WTC11 (cell line): Measurements from ENCODE around the gene ZMIZ1.

Source experiments
- CREB1 ChIP-seq: sonication (generic); formaldehyde crosslinking; IDR thresholded peaks from 2 replicates; pipeline ENCODE4 v1.8.0; 2023; ENCODE audit warnings: mild to moderate bottlenecking, missing genetic modification reagents
- ESRRA ChIP-seq: sonication (generic); formaldehyde crosslinking; IDR thresholded peaks from 2 replicates; pipeline ENCODE4 v1.8.1; 2022; ENCODE audit warnings: mild to moderate bottlenecking, missing genetic modification reagents, borderline replicate concordance
- NFYB ChIP-seq: sonication (generic); formaldehyde crosslinking; conservative IDR thresholded peaks from 2 replicates; pipeline ENCODE4 v1.8.0; 2022; ENCODE audit warnings: low read depth, missing genetic modification reagents
- ZNF121 ChIP-seq: sonication (generic); formaldehyde crosslinking; IDR thresholded peaks from 2 replicates; pipeline ENCODE4 v1.8.0; 2023; ENCODE audit warnings: missing genetic modification reagents
- ZNF263 ChIP-seq: sonication (generic); formaldehyde crosslinking; IDR thresholded peaks from 2 replicates; pipeline ENCODE4 v1.8.1; 2022; ENCODE audit warnings: low read depth, mild to moderate bottlenecking, moderate library complexity, missing genetic modification reagents
- ZNF317 ChIP-seq: sonication (generic); formaldehyde crosslinking; IDR thresholded peaks from 2 replicates; pipeline ENCODE4 v1.8.1; 2023; ENCODE audit warnings: low read depth, mild to moderate bottlenecking, moderate library complexity, missing genetic modification reagents, borderline replicate concordance
- ZSCAN18 ChIP-seq: fragments of 250-450 bp; sonication (Bioruptor Pico); IDR thresholded peaks from 2 replicates; pipeline ENCODE4 v2.1.2; 2022; ENCODE audit warnings: mild to moderate bottlenecking, moderate library complexity
- TF ChIP-seq, protein P1 (sequence below): fragments of 200-600 bp; IDR thresholded peaks from 2 replicates; pipeline ENCODE4 v1.8.0; 2022; ENCODE audit warnings: antibody characterized with exemption
- TF ChIP-seq, protein P2 (sequence below): sonication (generic); formaldehyde crosslinking; IDR thresholded peaks from 2 replicates; pipeline ENCODE4 v1.8.0; 2022; ENCODE audit warnings: mild to moderate bottlenecking, missing genetic modification reagents

DNA sequence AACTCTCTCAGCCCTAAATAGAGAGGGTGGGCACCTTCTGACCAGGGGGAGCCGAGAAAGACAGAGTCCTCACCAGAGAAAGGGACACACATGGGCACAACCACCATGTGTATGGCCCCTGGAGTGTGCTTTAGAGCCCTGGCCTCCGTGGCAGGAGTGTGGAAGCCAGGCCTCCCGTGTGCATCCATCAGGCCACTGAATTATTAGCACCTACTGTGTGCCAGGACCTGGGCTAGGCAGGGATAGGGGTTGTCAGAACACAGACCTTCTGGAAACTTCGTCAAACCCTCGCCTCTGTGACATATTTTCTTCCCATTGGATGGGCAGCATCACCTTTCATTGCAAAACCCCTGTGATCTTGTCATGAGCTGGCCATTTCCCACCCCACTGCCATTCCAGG is 78.5 kb downstream of the ZMIZ1 start:
- TF ChIP-seq NFYB (CRISPR knock-in tag), result no peak
- TF ChIP-seq ZNF121 (CRISPR knock-in tag), result no peak
- TF ChIP-seq, protein P1, sequence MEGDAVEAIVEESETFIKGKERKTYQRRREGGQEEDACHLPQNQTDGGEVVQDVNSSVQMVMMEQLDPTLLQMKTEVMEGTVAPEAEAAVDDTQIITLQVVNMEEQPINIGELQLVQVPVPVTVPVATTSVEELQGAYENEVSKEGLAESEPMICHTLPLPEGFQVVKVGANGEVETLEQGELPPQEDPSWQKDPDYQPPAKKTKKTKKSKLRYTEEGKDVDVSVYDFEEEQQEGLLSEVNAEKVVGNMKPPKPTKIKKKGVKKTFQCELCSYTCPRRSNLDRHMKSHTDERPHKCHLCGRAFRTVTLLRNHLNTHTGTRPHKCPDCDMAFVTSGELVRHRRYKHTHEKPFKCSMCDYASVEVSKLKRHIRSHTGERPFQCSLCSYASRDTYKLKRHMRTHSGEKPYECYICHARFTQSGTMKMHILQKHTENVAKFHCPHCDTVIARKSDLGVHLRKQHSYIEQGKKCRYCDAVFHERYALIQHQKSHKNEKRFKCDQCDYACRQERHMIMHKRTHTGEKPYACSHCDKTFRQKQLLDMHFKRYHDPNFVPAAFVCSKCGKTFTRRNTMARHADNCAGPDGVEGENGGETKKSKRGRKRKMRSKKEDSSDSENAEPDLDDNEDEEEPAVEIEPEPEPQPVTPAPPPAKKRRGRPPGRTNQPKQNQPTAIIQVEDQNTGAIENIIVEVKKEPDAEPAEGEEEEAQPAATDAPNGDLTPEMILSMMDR, result no peak
- no peak for TF ChIP-seq CREB1
- TF ChIP-seq ZNF317 (CRISPR knock-in tag), result no peak
- TF ChIP-seq ZSCAN18, result no peak
- TF ChIP-seq, protein P2, sequence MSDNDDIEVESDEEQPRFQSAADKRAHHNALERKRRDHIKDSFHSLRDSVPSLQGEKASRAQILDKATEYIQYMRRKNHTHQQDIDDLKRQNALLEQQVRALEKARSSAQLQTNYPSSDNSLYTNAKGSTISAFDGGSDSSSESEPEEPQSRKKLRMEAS (CRISPR knock-in tag), result no peak
- no peak for TF ChIP-seq ZNF263 (CRISPR knock-in tag)
- TF ChIP-seq ESRRA, result no peak
